ENCODE measurements around the gene SPTLC2. TPM values are rescaled to one million over a fixed set of nuclear protein-coding genes. Genes with fewer than 3 reads are reported as not detected.
A peak's percentile ranks its signal among the peaks of the same experiment; 100 is the strongest.
"Not testable (repeated sequence)": the region's sequence is repeated elsewhere in the genome, so short reads cannot be mapped to it uniquely, and the experiment has no call there.

The SPTLC2 gene
- total and polyA plus RNA-seq, 3 experiments from 2014 or later = 15.6 to 27.5 (median 24.1) TPM

- Mint-ChIP-seq H3K36me3 (peaks cover 4 to 60% (median 12%) of the 10 kb centered on the region in 3 donors), H3K27me3 (no peaks in the 10 kb centered on the region), H3K9me3 (no peaks in the 10 kb centered on the region), H3K4me3 (no peak overlapping the region), H3K27ac (peak overlapping the region in 3 of 8 donors; percentile 69 to 78 (median 77)), H3K4me1 (peaks cover 0 to 10% (median 6%) of the 10 kb centered on the region in 3 donors)
- Histone ChIP-seq H3K27me3 (ENCODE audit: insufficient read depth, low read length, poor library complexity, severe bottlenecking) (no peaks in the 10 kb centered on the region), H3K4me3 (ENCODE audit: low read length) (no peak overlapping the region), H3K4me1 (ENCODE audit: insufficient read depth, low read length) (no peaks in the 10 kb centered on the region), H3K36me3 (ENCODE audit: insufficient read depth, low read length) (no peaks in the 10 kb centered on the region), H3K9me3 (ENCODE audit: low read length) (no peaks in the 10 kb centered on the region), H3K27ac (ENCODE audit: low read depth, low read length) (no peak overlapping the region)
- CTCF ChIA-PET = interaction anchor here (0.7 kb wide), 1 partner anchor 9 kb away, joined by 4 read pairs; no protein-coding TSS in a partner anchor
- DNase-seq = no peak
- POLR2A ChIA-PET = no interaction called here
These were observed 74.5 kb downstream of the SPTLC2 start for GRCh38 chr14:77541905-77542304.

- POLR2A ChIA-PET, H3K27ac Mint-ChIP-seq, H3K9me3 Mint-ChIP-seq: not testable (repeated sequence)
These were observed 79.5 kb downstream of the SPTLC2 start for GRCh38 chr14:77536951-77537350.

GRCh38 chr14:77531071-77531470 lies 85.4 kb downstream of the SPTLC2 start:
- Mint-ChIP-seq H3K4me1 (peaks cover 0 to 6% (median 0%) of the 10 kb centered on the region in 3 donors), H3K9me3 (no peaks in the 10 kb centered on the region), H3K27ac (peak overlapping the region in 1 of 8 donors; percentile 43), H3K4me3 (no peak overlapping the region), H3K36me3 (peaks cover 10 to 44% (median 14%) of the 10 kb centered on the region in 3 donors), H3K27me3 (no peaks in the 10 kb centered on the region)
- DNase-seq = no peak
- no peaks in the 10 kb centered on the region for H3K9me3 ChIP-seq (ENCODE audit: low read length)
- H3K27me3 ChIP-seq (ENCODE audit: insufficient read depth, low read length, poor library complexity, severe bottlenecking) = no peaks in the 10 kb centered on the region
- POLR2A ChIA-PET = no interaction called here
- no peak overlapping the region for H3K4me3 ChIP-seq (ENCODE audit: low read length)
- CTCF ChIA-PET = no interaction called here
- peaks cover 9% of the 10 kb centered on the region for H3K36me3 ChIP-seq (ENCODE audit: insufficient read depth, low read length)
- no peaks in the 10 kb centered on the region for H3K4me1 ChIP-seq (ENCODE audit: insufficient read depth, low read length)
- H3K27ac ChIP-seq (ENCODE audit: low read depth, low read length) = no peak overlapping the region

More at GRCh38 chr14:77536951-77537350, 79.5 kb downstream of the SPTLC2 start:
- H3K27ac ChIP-seq (ENCODE audit: low read depth, low read length); CTCF ChIA-PET; H3K4me1 ChIP-seq (ENCODE audit: insufficient read depth, low read length); H3K27me3 Mint-ChIP-seq; H3K27me3 ChIP-seq (ENCODE audit: insufficient read depth, low read length, poor library complexity, severe bottlenecking); H3K4me3 ChIP-seq (ENCODE audit: low read length); H3K36me3 ChIP-seq (ENCODE audit: insufficient read depth, low read length); H3K4me3 Mint-ChIP-seq; H3K4me1 Mint-ChIP-seq; DNase-seq; H3K9me3 ChIP-seq (ENCODE audit: low read length): not testable (repeated sequence)
- H3K36me3 Mint-ChIP-seq = peaks cover 10 to 48% (median 18%) of the 10 kb centered on the region in 3 donors

- no peak for DNase-seq
- Mint-ChIP-seq H3K27me3 (no peaks in the 10 kb centered on the region), H3K36me3 (peaks cover under 1 to 36% (median 7%) of the 10 kb centered on the region in 3 donors), H3K4me1 (peaks cover 0 to 7% (median 0%) of the 10 kb centered on the region in 3 donors), H3K4me3 (no peak overlapping the region), H3K27ac (no peak overlapping the region), H3K9me3 (no peaks in the 10 kb centered on the region)
- no peaks in the 10 kb centered on the region for H3K27me3 ChIP-seq (ENCODE audit: insufficient read depth, low read length, poor library complexity, severe bottlenecking)
- H3K9me3 ChIP-seq (ENCODE audit: low read length) = no peaks in the 10 kb centered on the region
- CTCF ChIA-PET = no interaction called here
- no peaks in the 10 kb centered on the region for H3K36me3 ChIP-seq (ENCODE audit: insufficient read depth, low read length)
- POLR2A ChIA-PET = interaction anchor here (0.8 kb wide), 1 partner anchor 22 kb away, joined by 3 read pairs; no protein-coding TSS in a partner anchor
- no peak overlapping the region for H3K27ac ChIP-seq (ENCODE audit: low read depth, low read length)
- H3K4me3 ChIP-seq (ENCODE audit: low read length) = no peak overlapping the region
- H3K4me1 ChIP-seq (ENCODE audit: insufficient read depth, low read length) = no peaks in the 10 kb centered on the region
These were observed 86.5 kb downstream of the SPTLC2 start for GRCh38 chr14:77529963-77530362.

- DNase-seq = no peak
- peaks cover 4 to 38% (median 5%) of the 10 kb centered on the region in 3 donors for H3K36me3 Mint-ChIP-seq
- ChIA-PET CTCF (no interaction called here), POLR2A (no interaction called here)
- H3K27me3 Mint-ChIP-seq = no peaks in the 10 kb centered on the region
- H3K4me1 Mint-ChIP-seq = peaks cover 0 to 7% (median 0%) of the 10 kb centered on the region in 3 donors
- H3K4me1 ChIP-seq (ENCODE audit: insufficient read depth, low read length) = no peaks in the 10 kb centered on the region
- no peaks in the 10 kb centered on the region for H3K27me3 ChIP-seq (ENCODE audit: insufficient read depth, low read length, poor library complexity, severe bottlenecking)
- no peaks in the 10 kb centered on the region for H3K9me3 ChIP-seq (ENCODE audit: low read length)
- H3K36me3 ChIP-seq (ENCODE audit: insufficient read depth, low read length) = no peaks in the 10 kb centered on the region
- no peak overlapping the region for H3K27ac Mint-ChIP-seq
- H3K4me3 Mint-ChIP-seq = no peak overlapping the region
- no peaks in the 10 kb centered on the region for H3K9me3 Mint-ChIP-seq
- H3K27ac ChIP-seq (ENCODE audit: low read depth, low read length) = no peak overlapping the region
- no peak overlapping the region for H3K4me3 ChIP-seq (ENCODE audit: low read length)
These were observed 87.2 kb downstream of the SPTLC2 start for GRCh38 chr14:77529213-77529612.

GRCh38 chr14:77528701-77529100 lies 87.7 kb downstream of the SPTLC2 start:
- H3K27me3 Mint-ChIP-seq; POLR2A ChIA-PET; H3K36me3 ChIP-seq (ENCODE audit: insufficient read depth, low read length); H3K4me3 ChIP-seq (ENCODE audit: low read length); DNase-seq; H3K9me3 Mint-ChIP-seq; H3K27ac Mint-ChIP-seq; H3K27ac ChIP-seq (ENCODE audit: low read depth, low read length); CTCF ChIA-PET; H3K4me3 Mint-ChIP-seq; H3K27me3 ChIP-seq (ENCODE audit: insufficient read depth, low read length, poor library complexity, severe bottlenecking); H3K4me1 ChIP-seq (ENCODE audit: insufficient read depth, low read length); H3K9me3 ChIP-seq (ENCODE audit: low read length); H3K4me1 Mint-ChIP-seq: not testable (repeated sequence)
- H3K36me3 Mint-ChIP-seq = peaks cover 3 to 40% (median 4%) of the 10 kb centered on the region in 3 donors

- CTCF ChIA-PET = no interaction called here
- no peaks in the 10 kb centered on the region for H3K9me3 Mint-ChIP-seq
These were observed 90.2 kb downstream of the SPTLC2 start for GRCh38 chr14:77526266-77526665.

GRCh38 chr14:77524536-77524935 lies 91.9 kb downstream of the SPTLC2 start:
- no peak overlapping the region for H3K27ac ChIP-seq (ENCODE audit: low read depth, low read length)
- peaks cover 9% of the 10 kb centered on the region for H3K36me3 ChIP-seq (ENCODE audit: insufficient read depth, low read length)
- no peak overlapping the region for H3K4me3 ChIP-seq (ENCODE audit: low read length)
- no peaks in the 10 kb centered on the region for H3K4me1 ChIP-seq (ENCODE audit: insufficient read depth, low read length)
- Mint-ChIP-seq H3K27me3 (peaks cover 0 to 1% of the 10 kb centered on the region in 2 donors), H3K27ac (peak overlapping the region in 1 of 8 donors; percentile 66), H3K4me1 (peaks cover 0 to 7% (median 4%) of the 10 kb centered on the region in 3 donors), H3K4me3 (no peak overlapping the region), H3K36me3 (peaks cover 9 to 50% (median 21%) of the 10 kb centered on the region in 3 donors), H3K9me3 (no peaks in the 10 kb centered on the region)
- H3K27me3 ChIP-seq (ENCODE audit: insufficient read depth, low read length, poor library complexity, severe bottlenecking) = no peaks in the 10 kb centered on the region
- H3K9me3 ChIP-seq (ENCODE audit: low read length) = no peaks in the 10 kb centered on the region
- ChIA-PET POLR2A (interaction anchor here (0.7 kb wide), 1 partner anchor 147 kb away, joined by 3 read pairs; the partner anchor contains the start of genes SAMD15 and TMED8), CTCF (no interaction called here)
- no peak for DNase-seq

More at GRCh38 chr14:77526266-77526665, 90.2 kb downstream of the SPTLC2 start:
- DNase-seq = no peak
- POLR2A ChIA-PET = no interaction called here
- peaks cover 0 to 7% (median 4%) of the 10 kb centered on the region in 3 donors for H3K4me1 Mint-ChIP-seq
- H3K27me3 Mint-ChIP-seq = no peaks in the 10 kb centered on the region
- Histone ChIP-seq H3K36me3 (ENCODE audit: insufficient read depth, low read length) (peaks cover 2% of the 10 kb centered on the region), H3K4me1 (ENCODE audit: insufficient read depth, low read length) (no peaks in the 10 kb centered on the region), H3K4me3 (ENCODE audit: low read length) (no peak overlapping the region), H3K27ac (ENCODE audit: low read depth, low read length) (no peak overlapping the region), H3K9me3 (ENCODE audit: low read length) (no peaks in the 10 kb centered on the region), H3K27me3 (ENCODE audit: insufficient read depth, low read length, poor library complexity, severe bottlenecking) (no peaks in the 10 kb centered on the region)
- H3K4me3 Mint-ChIP-seq = no peak overlapping the region
- H3K27ac Mint-ChIP-seq = peak overlapping the region in 1 of 8 donors; percentile 30
- peaks cover 4 to 43% (median 9%) of the 10 kb centered on the region in 3 donors for H3K36me3 Mint-ChIP-seq

Data from CD8-positive, alpha-beta memory T cell (primary cell).